Progenitor cell of endocrine pancreas (in vitro differentiated cells): Measurements from ENCODE around the gene NEK7. TPM values are rescaled to one million over a fixed set of nuclear protein-coding genes. Genes with fewer than 3 reads are reported as not detected.

Source experiments
- DNase-seq: peaks from one replicate; pipeline ENCODE4 v3.0.0; 2021; ENCODE audit warnings: low spot score; ENCODE audit not compliant: unreplicated experiment
- H3K27ac Mint-ChIP-seq: 2 replicates; pipeline ENCODE4 v1.8.0; 2021; ENCODE audit warnings: mild to moderate bottlenecking, moderate library complexity, mixed read lengths
- H3K27me3 Mint-ChIP-seq: 2 replicates; pipeline ENCODE4 v1.8.0; 2021; ENCODE audit warnings: mixed read lengths
- H3K36me3 Mint-ChIP-seq: 2 replicates; pipeline ENCODE4 v1.8.0; 2022; ENCODE audit warnings: mixed read lengths; ENCODE audit not compliant: insufficient read depth
- H3K4me1 Mint-ChIP-seq: 2 replicates; pipeline ENCODE4 v1.8.0; 2021; ENCODE audit warnings: low read depth, mixed read lengths
- H3K4me3 Mint-ChIP-seq: 2 replicates; pipeline ENCODE4 v1.8.0; 2021; ENCODE audit warnings: low read depth, mild to moderate bottlenecking, moderate library complexity, mixed read lengths
- H3K9me3 Mint-ChIP-seq: 2 replicates; pipeline ENCODE4 v1.8.0; 2021; ENCODE audit warnings: low read depth, mixed read lengths
- CTCF ChIP-seq: fragments of 200-600 bp; sonication (generic); IDR thresholded peaks from one replicate; pipeline ENCODE4 v1.5.0; 2021; ENCODE audit warnings: antibody characterized with exemption, mild to moderate bottlenecking; ENCODE audit not compliant: unreplicated experiment
- total RNA-seq: library from RNA; stranded (reverse); gene quantifications from 2 replicates; pipeline ENCODE4 v1.2.1, GENCODE V29; 2021

The NEK7 gene
- total RNA-seq, 1 donor from 2014 or later = 25.9 TPM

GRCh38 chr1:198153804-198154203 is 3.0 kb upstream of the NEK7 start:
- no peak for DNase-seq
- Mint-ChIP-seq H3K4me3 (no peak overlapping the region), H3K4me1 (peaks cover 16% of the 10 kb centered on the region), H3K36me3 (no peaks in the 10 kb centered on the region), H3K27ac (no peak overlapping the region), H3K9me3 (no peaks in the 10 kb centered on the region), H3K27me3 (no peaks in the 10 kb centered on the region)
- TF ChIP-seq CTCF = no peak

GRCh38 chr1:198155253-198155652 is 1.5 kb upstream of the NEK7 start:
- Mint-ChIP-seq H3K27me3 (no peaks in the 10 kb centered on the region), H3K27ac (no peak overlapping the region), H3K4me3 (no peak overlapping the region)

GRCh38 chr1:198156111-198156744 is 570 bp upstream of the NEK7 start:
- H3K27me3 Mint-ChIP-seq = no peaks in the 10 kb centered on the region

More at GRCh38 chr1:198155253-198155652, 1.5 kb upstream of the NEK7 start:
- DNase-seq = no peak
- no peak for TF ChIP-seq CTCF
- H3K4me1 Mint-ChIP-seq = peaks cover 25% of the 10 kb centered on the region
- H3K36me3 Mint-ChIP-seq = no peaks in the 10 kb centered on the region
- H3K9me3 Mint-ChIP-seq = no peaks in the 10 kb centered on the region

GRCh38 chr1:198157241-198157846 is 546 bp downstream of the NEK7 start:
- H3K27me3 Mint-ChIP-seq = no peaks in the 10 kb centered on the region
- H3K27ac Mint-ChIP-seq = peak overlapping the region; percentile 96
- DNase-seq = peak; percentile 63
- peaks cover 43% of the 10 kb centered on the region for H3K4me1 Mint-ChIP-seq
- no peaks in the 10 kb centered on the region for H3K36me3 Mint-ChIP-seq
- no peaks in the 10 kb centered on the region for H3K9me3 Mint-ChIP-seq
- no peak for TF ChIP-seq CTCF
- peak overlapping the region; percentile 89 for H3K4me3 Mint-ChIP-seq

More at GRCh38 chr1:198156111-198156744, 570 bp upstream of the NEK7 start:
- DNase-seq = peak; percentile 35
- Mint-ChIP-seq H3K9me3 (no peaks in the 10 kb centered on the region), H3K4me3 (peak overlapping the region; percentile 87), H3K36me3 (no peaks in the 10 kb centered on the region), H3K27ac (peak overlapping the region; percentile 95), H3K4me1 (peaks cover 34% of the 10 kb centered on the region)
- TF ChIP-seq CTCF = peak; percentile 77

GRCh38 chr1:198157847-198158725 is 1.3 kb downstream of the NEK7 start:
- Mint-ChIP-seq H3K36me3 (no peaks in the 10 kb centered on the region), H3K4me1 (peaks cover 48% of the 10 kb centered on the region), H3K9me3 (no peaks in the 10 kb centered on the region), H3K4me3 (peak overlapping the region; percentile 89), H3K27ac (peak overlapping the region; percentile 96), H3K27me3 (no peaks in the 10 kb centered on the region)
- no peak for TF ChIP-seq CTCF
- DNase-seq = no peak
